GM23338 (cell line): ENCODE data around the gene SLC16A2. TPM values are rescaled to one million over a fixed set of nuclear protein-coding genes. Genes with fewer than 3 reads are reported as not detected.

Experiments used
- ATAC-seq: fragments of 200-7000 bp; cut with Tn5 transposase; 3 replicates; pipeline ENCODE4 v1.9.1; 2020
- DNase-seq: peaks from one replicate; pipeline ENCODE4 v3.0.0-alpha.2; 2015; ENCODE audit warnings: low spot score
- H2AFZ ChIP-seq: fragments of 200-600 bp; sonication (generic); 2 replicates; pipeline ENCODE4 v1.8.0; 2016; ENCODE audit warnings: antibody characterized with exemption, mild to moderate bottlenecking, moderate library complexity
- H3F3A ChIP-seq: fragments of 200-600 bp; sonication (generic); replicated peaks from 2 replicates; pipeline ENCODE4 v1.8.0; 2017; ENCODE audit warnings: antibody characterized with exemption, mixed run types, low read depth
- H3K27ac ChIP-seq: fragments of 200-600 bp; sonication (generic); 2 replicates; pipeline ENCODE4 v1.6.1; 2016; ENCODE audit warnings: low read depth
- H3K27me3 ChIP-seq: fragments of 200-600 bp; sonication (generic); 2 replicates; pipeline ENCODE4 v1.8.0; 2016; ENCODE audit warnings: mild to moderate bottlenecking, mixed run types, moderate library complexity; ENCODE audit not compliant: insufficient read depth
- H3K36me3 ChIP-seq: fragments of 200-600 bp; sonication (generic); 2 replicates; pipeline ENCODE4 v1.8.0; 2016; ENCODE audit warnings: mild to moderate bottlenecking; ENCODE audit not compliant: insufficient read depth
- H3K4me1 ChIP-seq: fragments of 200-600 bp; sonication (generic); 2 replicates; pipeline ENCODE4 v1.8.0; 2016; ENCODE audit warnings: mild to moderate bottlenecking, moderate library complexity; ENCODE audit not compliant: insufficient read depth
- H3K4me2 ChIP-seq: fragments of 200-600 bp; sonication (generic); 2 replicates; pipeline ENCODE4 v1.7.1; 2017; ENCODE audit warnings: mixed run types
- H3K4me3 ChIP-seq: fragments of 200-600 bp; sonication (generic); 2 replicates; pipeline ENCODE4 v1.6.1; 2016; ENCODE audit warnings: mixed run types
- H3K79me2 ChIP-seq: fragments of 200-600 bp; sonication (generic); replicated peaks from 2 replicates; pipeline ENCODE4 v1.8.0; 2017; ENCODE audit warnings: mild to moderate bottlenecking; ENCODE audit not compliant: insufficient read depth
- H3K9me2 ChIP-seq: fragments of 200-600 bp; sonication (generic); 2 replicates; pipeline ENCODE4 v1.8.0; 2017; ENCODE audit not compliant: insufficient read depth
- H4K20me1 ChIP-seq: fragments of 200-600 bp; sonication (generic); replicated peaks from 2 replicates; pipeline ENCODE4 v1.8.0; 2017; ENCODE audit warnings: mild to moderate bottlenecking; ENCODE audit not compliant: insufficient read depth
- H3K27ac Mint-ChIP-seq: 2 replicates; pipeline ENCODE4 v1.8.0; 2020; ENCODE audit warnings: inconsistent platforms, mild to moderate bottlenecking, moderate library complexity, mixed read lengths
- H3K27me3 Mint-ChIP-seq: 3 replicates; pipeline ENCODE4 v1.8.0; 2022; ENCODE audit warnings: low read depth, mild to moderate bottlenecking, moderate library complexity, mixed read lengths, inconsistent platforms; ENCODE audit not compliant: insufficient read depth, poor library complexity
- H3K36me3 Mint-ChIP-seq: 3 replicates; pipeline ENCODE4 v1.8.0; 2021; ENCODE audit warnings: low read depth, mild to moderate bottlenecking, inconsistent platforms, moderate library complexity, mixed read lengths
- H3K4me1 Mint-ChIP-seq: 3 replicates; pipeline ENCODE4 v1.8.0; 2020; ENCODE audit warnings: mild to moderate bottlenecking, inconsistent platforms, mixed read lengths
- H3K4me3 Mint-ChIP-seq: 3 replicates; pipeline ENCODE4 v1.8.0; 2021; ENCODE audit warnings: moderate library complexity, mild to moderate bottlenecking, inconsistent platforms, mixed read lengths
- H3K9me3 Mint-ChIP-seq: 3 replicates; pipeline ENCODE4 v1.8.0; 2020; ENCODE audit warnings: moderate library complexity, mild to moderate bottlenecking, inconsistent platforms, mixed read lengths
- CREB1 ChIP-seq: fragments of 250-450 bp; sonication (Bioruptor Pico); IDR thresholded peaks from 2 replicates; pipeline ENCODE4 v1.5.0; 2020; ENCODE audit warnings: low read depth, mild to moderate bottlenecking, moderate library complexity
- ETS1 ChIP-seq: IDR thresholded peaks from 2 replicates; pipeline ENCODE4 v1.6.1; 2016; ENCODE audit warnings: antibody characterized with exemption
- EZH2 ChIP-seq: fragments of 200-600 bp; sonication (generic); IDR thresholded peaks from one replicate; pipeline ENCODE4 v1.8.0; 2017; ENCODE audit warnings: antibody characterized with exemption, mild to moderate bottlenecking, low read depth; ENCODE audit not compliant: unreplicated experiment
- NANOG ChIP-seq: IDR thresholded peaks from 2 replicates; pipeline ENCODE4 v1.6.1; 2016; ENCODE audit warnings: antibody characterized with exemption, borderline replicate concordance
- POLR2AphosphoS5 ChIP-seq: IDR thresholded peaks from 2 replicates; pipeline ENCODE4 v1.6.1; 2016; ENCODE audit warnings: antibody characterized with exemption, low read depth
- STAT1 ChIP-seq: IDR thresholded peaks from one replicate; pipeline ENCODE4 v1.6.1; 2016; ENCODE audit warnings: antibody characterized with exemption; ENCODE audit not compliant: unreplicated experiment
- polyA plus RNA-seq: library from polyadenylated mRNA; unstranded; fragments of >200 nt; fragmentation: Nextera tagmentation; extraction: Ambion mirVana; gene quantifications from 2 replicates; pipeline ENCODE4 v1.2.1, GENCODE V29; 2016
- total RNA-seq: library from RNA; depleted of rRNA; stranded (reverse); fragments of >200 nt; shearing (Covaris generic); gene quantifications from 2 replicates; pipeline ENCODE4 v1.2.3, GENCODE V29; 2014
- TF ChIP-seq, protein P1 (sequence below): IDR thresholded peaks from one replicate; pipeline ENCODE4 v1.6.1; 2018; ENCODE audit warnings: antibody characterized with exemption; ENCODE audit not compliant: unreplicated experiment
- TF ChIP-seq, protein P2 (sequence below): fragments of 250-450 bp; sonication (Bioruptor Pico); IDR thresholded peaks from 2 replicates; pipeline ENCODE4 v1.5.0; 2020; ENCODE audit warnings: mild to moderate bottlenecking, moderate library complexity

The SLC16A2 gene
- total and polyA plus RNA-seq, 2 experiments from 2014 or later, result 11.1 to 27.9 TPM

DNA sequence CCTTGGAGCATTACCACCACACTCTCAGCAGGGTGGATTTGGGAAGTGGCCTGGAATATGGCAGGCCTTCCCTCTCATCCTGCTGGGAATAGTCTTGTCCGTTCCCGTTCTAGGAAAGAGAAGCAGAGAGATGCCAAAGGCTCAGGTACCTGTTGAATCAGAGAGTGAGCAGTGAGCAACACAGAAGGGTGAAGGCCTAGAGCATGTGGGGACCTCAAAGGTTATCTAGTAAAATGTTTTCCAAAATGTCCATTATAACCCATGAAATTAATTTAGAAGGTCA is 30.8 kb downstream of the SLC16A2 start:
- no peak overlapping the region for H3K27ac Mint-ChIP-seq
- Histone ChIP-seq H3K79me2 (no peaks in the 10 kb centered on the region), H3K9me2 (no peaks in the 10 kb centered on the region), H3K27me3 (no peaks in the 10 kb centered on the region), H3K4me2 (no peak overlapping the region), H2AFZ (no peak overlapping the region), H3K36me3 (no peaks in the 10 kb centered on the region), H3K4me3 (no peak overlapping the region), H3K4me1 (no peaks in the 10 kb centered on the region), H3F3A (no peaks in the 10 kb centered on the region), H3K27ac (no peak overlapping the region), H4K20me1 (no peaks in the 10 kb centered on the region)
- no peak for ATAC-seq
- H3K4me1 Mint-ChIP-seq, result peaks cover 5% of the 10 kb centered on the region; the same call in 1 of the 3 replicates
- no peak overlapping the region for H3K4me3 Mint-ChIP-seq
- no peaks in the 10 kb centered on the region; the same call in 2 of the 3 replicates for H3K36me3 Mint-ChIP-seq
- DNase-seq, result no peak
- no peak for TF ChIP-seq NANOG
- no peak for TF ChIP-seq STAT1
- TF ChIP-seq, protein P1, sequence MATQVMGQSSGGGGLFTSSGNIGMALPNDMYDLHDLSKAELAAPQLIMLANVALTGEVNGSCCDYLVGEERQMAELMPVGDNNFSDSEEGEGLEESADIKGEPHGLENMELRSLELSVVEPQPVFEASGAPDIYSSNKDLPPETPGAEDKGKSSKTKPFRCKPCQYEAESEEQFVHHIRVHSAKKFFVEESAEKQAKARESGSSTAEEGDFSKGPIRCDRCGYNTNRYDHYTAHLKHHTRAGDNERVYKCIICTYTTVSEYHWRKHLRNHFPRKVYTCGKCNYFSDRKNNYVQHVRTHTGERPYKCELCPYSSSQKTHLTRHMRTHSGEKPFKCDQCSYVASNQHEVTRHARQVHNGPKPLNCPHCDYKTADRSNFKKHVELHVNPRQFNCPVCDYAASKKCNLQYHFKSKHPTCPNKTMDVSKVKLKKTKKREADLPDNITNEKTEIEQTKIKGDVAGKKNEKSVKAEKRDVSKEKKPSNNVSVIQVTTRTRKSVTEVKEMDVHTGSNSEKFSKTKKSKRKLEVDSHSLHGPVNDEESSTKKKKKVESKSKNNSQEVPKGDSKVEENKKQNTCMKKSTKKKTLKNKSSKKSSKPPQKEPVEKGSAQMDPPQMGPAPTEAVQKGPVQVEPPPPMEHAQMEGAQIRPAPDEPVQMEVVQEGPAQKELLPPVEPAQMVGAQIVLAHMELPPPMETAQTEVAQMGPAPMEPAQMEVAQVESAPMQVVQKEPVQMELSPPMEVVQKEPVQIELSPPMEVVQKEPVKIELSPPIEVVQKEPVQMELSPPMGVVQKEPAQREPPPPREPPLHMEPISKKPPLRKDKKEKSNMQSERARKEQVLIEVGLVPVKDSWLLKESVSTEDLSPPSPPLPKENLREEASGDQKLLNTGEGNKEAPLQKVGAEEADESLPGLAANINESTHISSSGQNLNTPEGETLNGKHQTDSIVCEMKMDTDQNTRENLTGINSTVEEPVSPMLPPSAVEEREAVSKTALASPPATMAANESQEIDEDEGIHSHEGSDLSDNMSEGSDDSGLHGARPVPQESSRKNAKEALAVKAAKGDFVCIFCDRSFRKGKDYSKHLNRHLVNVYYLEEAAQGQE, result no peak
- H3K9me3 Mint-ChIP-seq, result no peaks in the 10 kb centered on the region
- H3K27me3 Mint-ChIP-seq, result peaks cover 6% of the 10 kb centered on the region

DNA sequence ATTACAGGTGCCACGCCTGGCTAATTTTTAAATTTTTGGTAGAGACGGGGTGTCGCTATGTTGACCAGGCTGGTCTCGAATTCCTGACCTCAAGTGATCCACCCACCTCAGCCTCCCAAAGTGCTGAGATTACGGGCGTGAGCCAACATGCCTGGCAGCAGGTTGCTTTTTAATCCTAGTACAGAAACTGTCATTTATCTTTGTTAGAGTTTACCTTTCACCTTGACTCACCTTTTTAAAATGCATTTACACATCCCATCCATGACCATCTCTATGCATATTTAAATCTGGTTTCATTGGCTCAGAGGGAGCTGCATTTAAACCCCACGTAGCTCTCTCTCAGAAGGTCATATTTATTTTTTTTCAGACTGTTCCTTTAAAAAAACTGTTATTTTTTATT is 31.9 kb downstream of the SLC16A2 start:
- Histone ChIP-seq H3K27me3 (no peaks in the 10 kb centered on the region), H3K36me3 (no peaks in the 10 kb centered on the region), H4K20me1 (no peaks in the 10 kb centered on the region), H3K79me2 (no peaks in the 10 kb centered on the region), H3K27ac (no peak overlapping the region), H3K4me2 (no peak overlapping the region), H3F3A (no peaks in the 10 kb centered on the region), H3K4me3 (no peak overlapping the region), H3K4me1 (no peaks in the 10 kb centered on the region), H2AFZ (no peak overlapping the region), H3K9me2 (no peaks in the 10 kb centered on the region)
- Mint-ChIP-seq H3K27me3 (peaks cover 6% of the 10 kb centered on the region), H3K4me1 (peaks cover 5% of the 10 kb centered on the region; the same call in 1 of the 3 replicates), H3K9me3 (no peaks in the 10 kb centered on the region), H3K4me3 (no peak overlapping the region), H3K27ac (no peak overlapping the region), H3K36me3 (no peaks in the 10 kb centered on the region; the same call in 2 of the 3 replicates)
- no peak for ATAC-seq
- DNase-seq, result no peak
- TF ChIP-seq ETS1 (no peak), EZH2 (no peak), POLR2AphosphoS5 (no peak), CREB1 (CRISPR knock-in tag) (no peak)
- TF ChIP-seq, protein P1, result no peak
- TF ChIP-seq, protein P2, sequence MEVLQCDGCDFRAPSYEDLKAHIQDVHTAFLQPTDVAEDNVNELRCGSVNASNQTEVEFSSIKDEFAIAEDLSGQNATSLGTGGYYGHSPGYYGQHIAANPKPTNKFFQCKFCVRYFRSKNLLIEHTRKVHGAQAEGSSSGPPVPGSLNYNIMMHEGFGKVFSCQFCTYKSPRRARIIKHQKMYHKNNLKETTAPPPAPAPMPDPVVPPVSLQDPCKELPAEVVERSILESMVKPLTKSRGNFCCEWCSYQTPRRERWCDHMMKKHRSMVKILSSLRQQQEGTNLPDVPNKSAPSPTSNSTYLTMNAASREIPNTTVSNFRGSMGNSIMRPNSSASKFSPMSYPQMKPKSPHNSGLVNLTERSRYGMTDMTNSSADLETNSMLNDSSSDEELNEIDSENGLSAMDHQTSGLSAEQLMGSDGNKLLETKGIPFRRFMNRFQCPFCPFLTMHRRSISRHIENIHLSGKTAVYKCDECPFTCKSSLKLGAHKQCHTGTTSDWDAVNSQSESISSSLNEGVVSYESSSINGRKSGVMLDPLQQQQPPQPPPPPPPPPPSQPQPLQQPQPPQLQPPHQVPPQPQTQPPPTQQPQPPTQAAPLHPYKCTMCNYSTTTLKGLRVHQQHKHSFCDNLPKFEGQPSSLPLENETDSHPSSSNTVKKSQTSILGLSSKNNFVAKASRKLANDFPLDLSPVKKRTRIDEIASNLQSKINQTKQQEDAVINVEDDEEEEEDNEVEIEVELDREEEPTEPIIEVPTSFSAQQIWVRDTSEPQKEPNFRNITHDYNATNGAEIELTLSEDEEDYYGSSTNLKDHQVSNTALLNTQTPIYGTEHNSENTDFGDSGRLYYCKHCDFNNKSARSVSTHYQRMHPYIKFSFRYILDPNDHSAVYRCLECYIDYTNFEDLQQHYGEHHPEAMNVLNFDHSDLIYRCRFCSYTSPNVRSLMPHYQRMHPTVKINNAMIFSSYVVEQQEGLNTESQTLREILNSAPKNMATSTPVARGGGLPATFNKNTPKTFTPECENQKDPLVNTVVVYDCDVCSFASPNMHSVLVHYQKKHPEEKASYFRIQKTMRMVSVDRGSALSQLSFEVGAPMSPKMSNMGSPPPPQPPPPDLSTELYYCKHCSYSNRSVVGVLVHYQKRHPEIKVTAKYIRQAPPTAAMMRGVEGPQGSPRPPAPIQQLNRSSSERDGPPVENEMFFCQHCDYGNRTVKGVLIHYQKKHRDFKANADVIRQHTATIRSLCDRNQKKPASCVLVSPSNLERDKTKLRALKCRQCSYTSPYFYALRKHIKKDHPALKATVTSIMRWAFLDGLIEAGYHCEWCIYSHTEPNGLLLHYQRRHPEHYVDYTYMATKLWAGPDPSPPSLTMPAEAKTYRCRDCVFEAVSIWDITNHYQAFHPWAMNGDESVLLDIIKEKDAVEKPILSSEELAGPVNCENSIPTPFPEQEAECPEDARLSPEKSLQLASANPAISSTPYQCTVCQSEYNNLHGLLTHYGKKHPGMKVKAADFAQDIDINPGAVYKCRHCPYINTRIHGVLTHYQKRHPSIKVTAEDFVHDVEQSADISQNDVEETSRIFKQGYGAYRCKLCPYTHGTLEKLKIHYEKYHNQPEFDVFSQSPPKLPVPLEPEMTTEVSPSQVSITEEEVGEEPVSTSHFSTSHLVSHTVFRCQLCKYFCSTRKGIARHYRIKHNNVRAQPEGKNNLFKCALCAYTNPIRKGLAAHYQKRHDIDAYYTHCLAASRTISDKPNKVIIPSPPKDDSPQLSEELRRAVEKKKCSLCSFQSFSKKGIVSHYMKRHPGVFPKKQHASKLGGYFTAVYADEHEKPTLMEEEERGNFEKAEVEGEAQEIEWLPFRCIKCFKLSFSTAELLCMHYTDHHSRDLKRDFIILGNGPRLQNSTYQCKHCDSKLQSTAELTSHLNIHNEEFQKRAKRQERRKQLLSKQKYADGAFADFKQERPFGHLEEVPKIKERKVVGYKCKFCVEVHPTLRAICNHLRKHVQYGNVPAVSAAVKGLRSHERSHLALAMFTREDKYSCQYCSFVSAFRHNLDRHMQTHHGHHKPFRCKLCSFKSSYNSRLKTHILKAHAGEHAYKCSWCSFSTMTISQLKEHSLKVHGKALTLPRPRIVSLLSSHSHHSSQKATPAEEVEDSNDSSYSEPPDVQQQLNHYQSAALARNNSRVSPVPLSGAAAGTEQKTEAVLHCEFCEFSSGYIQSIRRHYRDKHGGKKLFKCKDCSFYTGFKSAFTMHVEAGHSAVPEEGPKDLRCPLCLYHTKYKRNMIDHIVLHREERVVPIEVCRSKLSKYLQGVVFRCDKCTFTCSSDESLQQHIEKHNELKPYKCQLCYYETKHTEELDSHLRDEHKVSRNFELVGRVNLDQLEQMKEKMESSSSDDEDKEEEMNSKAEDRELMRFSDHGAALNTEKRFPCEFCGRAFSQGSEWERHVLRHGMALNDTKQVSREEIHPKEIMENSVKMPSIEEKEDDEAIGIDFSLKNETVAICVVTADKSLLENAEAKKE (CRISPR knock-in tag), result no peak
